Sigmoid colon (tissue), 7 donors: Measurements from ENCODE around the gene FDXR. TPM values are rescaled to one million over a fixed set of nuclear protein-coding genes. Genes with fewer than 3 reads are reported as not detected.

ENCODE experiments used
- DNase-seq: peaks from one replicate; pipeline ENCODE4 v3.0.0-alpha.2; 2019
- H3K27ac ChIP-seq, 4 donors: fragments of 200-600 bp; sonication (generic); one replicate each; pipeline ENCODE4 v1.5.1; 2016 to 2019; ENCODE audit warnings: mild to moderate bottlenecking in 1 of 4
- H3K27me3 ChIP-seq, 3 donors: fragments of 200-600 bp; sonication (generic); one replicate each; pipeline ENCODE4 v1.5.1; 2019; ENCODE audit warnings: mild to moderate bottlenecking in 1 of 3
- H3K36me3 ChIP-seq, 4 donors: fragments of 200-600 bp; sonication (generic); one replicate each; pipeline ENCODE4 v1.5.1; 2016 to 2019
- H3K4me1 ChIP-seq, 4 donors: fragments of 200-600 bp; sonication (generic); one replicate each; pipeline ENCODE4 v1.5.1; 2017 to 2019
- H3K4me3 ChIP-seq, 4 donors: fragments of 200-600 bp; sonication (generic); one replicate each; pipeline ENCODE4 v1.5.1; 2017 to 2019; ENCODE audit warnings: mild to moderate bottlenecking in 2 of 4, moderate library complexity in 1 of 4
- H3K9me3 ChIP-seq, 4 donors: fragments of 200-600 bp in 3 of 4; sonication (generic) in 3 of 4; one replicate each; pipeline versions ENCODE4 v1.5.1 to v1.6.1; 2013 to 2019
- CTCF ChIP-seq, 4 experiments: fragments of 450-650 bp in 3 of 4; fragments of 200-600 bp in 1 of 4; IDR thresholded peaks; one replicate each; pipeline ENCODE4 v1.5.1; 2016 to 2019; ENCODE audit warnings: antibody characterized with exemption in 4 of 4, mild to moderate bottlenecking in 3 of 4, moderate library complexity in 2 of 4
- EP300 ChIP-seq, 4 donors: sonication (generic); formaldehyde crosslinking; IDR thresholded peaks; one replicate each; pipeline ENCODE4 v1.6.1; 2017; ENCODE audit warnings: antibody characterized with exemption in 4 of 4
- POLR2A ChIP-seq, 2 donors: fragments of 450-650 bp; IDR thresholded peaks; one replicate each; pipeline ENCODE4 v1.6.1; 2016; ENCODE audit warnings: antibody characterized with exemption in 2 of 2, mild to moderate bottlenecking in 2 of 2, moderate library complexity in 2 of 2
- POLR2AphosphoS5 ChIP-seq, 4 donors: sonication (generic); formaldehyde crosslinking; IDR thresholded peaks; one replicate each; pipeline ENCODE4 v1.6.1; 2017; ENCODE audit warnings: antibody characterized with exemption in 4 of 4
- WGBS, 2 donors: extraction: QIAGEN DNeasy Blood & Tissue Kit; methylation state at CpG; one replicate each; pipeline ENCODE4 v1.1.7; 2013; 5-methylcytosine and 5-hydroxymethylcytosine counted together
- intact Hi-C: fragments of 100-400 bp; cut with DNase I; formaldehyde crosslinking; loops from one replicate; pipeline ENCODE4 v1.15.1; 2023
- polyA plus RNA-seq, 3 donors: library from polyadenylated mRNA; stranded (reverse); fragments of 200-250 nt; gene quantifications; one replicate each; pipeline ENCODE4 v1.2.3, GENCODE V29; 2013
- total RNA-seq, 4 donors: library from RNA; depleted of rRNA; stranded (reverse); fragments of >200 nt; gene quantifications; one replicate each; pipeline ENCODE4 v1.1.0, GENCODE V29; 2016
- donor health status: healthy with polysubstance abuse.
- donor health status: Bipolar disorder and iron deficiency.
- donor health status: healthy.

FDXR gene
- total and polyA plus RNA-seq, 7 donors, result 3.0 to 26.9 (median 8.6) TPM

DNA sequence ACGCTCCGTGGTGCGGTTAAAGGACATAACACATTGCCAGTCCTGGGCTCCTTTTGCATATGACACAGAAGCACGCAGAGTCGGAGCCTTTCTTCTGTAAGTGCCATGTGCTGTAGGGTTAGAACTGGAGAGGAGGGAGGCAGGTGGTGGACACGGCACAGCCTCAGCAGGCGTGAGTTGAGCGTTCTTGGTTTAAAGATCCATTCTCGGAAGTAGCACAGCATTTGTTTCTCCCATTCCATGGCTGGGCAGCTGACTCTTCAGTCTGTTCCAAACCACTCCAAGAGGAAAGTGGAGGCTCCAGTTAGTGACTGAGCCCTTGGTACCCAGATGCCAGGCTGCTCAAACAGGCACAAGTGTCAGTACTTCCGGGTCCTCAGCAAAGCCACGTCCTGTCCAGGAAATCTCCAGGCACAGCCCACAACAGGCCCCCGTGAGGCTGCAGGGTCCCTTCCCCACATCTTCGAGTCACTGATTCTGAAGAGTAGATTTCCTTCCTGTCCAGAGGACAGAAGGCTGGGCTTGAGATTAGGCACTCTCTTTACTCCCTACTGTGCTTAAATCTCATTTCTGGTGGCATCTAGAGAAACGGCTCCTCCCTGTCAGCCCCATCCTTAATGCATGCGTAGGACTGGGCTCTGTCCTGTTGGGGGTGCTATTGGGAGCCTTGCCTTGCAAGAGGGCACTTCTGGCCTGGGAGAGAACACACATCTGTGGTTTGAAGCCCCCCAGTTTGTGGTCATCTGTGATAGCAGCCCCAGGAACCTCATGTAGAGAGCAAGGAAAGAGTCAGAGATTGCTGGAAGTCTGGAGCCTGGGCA is 57.0 kb downstream of the FDXR start:
- no peak for TF ChIP-seq EP300 (IDR thresholded peaks at IDR 0.05)
- TF ChIP-seq POLR2AphosphoS5 (IDR thresholded peaks at IDR 0.05), result no peak
- no peak for TF ChIP-seq POLR2A (IDR thresholded peaks at IDR 0.05)
- no peak for TF ChIP-seq CTCF (IDR thresholded peaks at IDR 0.05)

DNA sequence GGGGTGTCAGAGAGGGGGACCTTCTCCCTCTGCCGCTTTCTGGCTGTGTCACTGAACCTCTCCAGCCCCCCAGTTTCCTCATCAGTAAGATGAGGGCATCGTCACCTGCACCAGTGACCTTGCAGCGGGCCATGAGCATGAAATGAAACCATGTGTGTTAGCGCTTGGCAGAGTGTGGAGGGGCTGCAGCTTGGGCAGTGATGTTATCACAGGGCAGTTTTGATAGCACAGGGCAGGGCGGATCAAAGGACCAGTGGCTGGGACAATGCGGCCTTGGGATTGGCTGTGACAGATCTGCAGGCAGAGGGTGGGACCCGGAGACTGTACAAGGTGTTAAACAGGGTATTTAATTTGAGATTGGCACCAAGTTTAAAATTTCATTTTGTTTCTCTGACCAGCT is 57.7 kb downstream of the FDXR start:
- Histone ChIP-seq H3K9me3 (no peaks in the 10 kb centered on the region), H3K27me3 (no peaks in the 10 kb centered on the region), H3K4me3 (no peak overlapping the region), H3K4me1 (peaks cover 0 to 9% (median 3%) of the 10 kb centered on the region in 4 donors), H3K27ac (no peak overlapping the region), H3K36me3 (peaks cover 0 to 23% (median 2%) of the 10 kb centered on the region in 4 donors)
- TF ChIP-seq CTCF (IDR thresholded peaks at IDR 0.05), result no peak
- TF ChIP-seq POLR2A (IDR thresholded peaks at IDR 0.05), result no peak
- DNase-seq, result no peak
- intact Hi-C loops, result no loop called here
- WGBS, 2 donors, result 94 to 95% methylated on average over 7 of the region's 7 CpGs

More for the DNA sequence above, 57.0 kb downstream of the FDXR start:
- Histone ChIP-seq H3K36me3 (peaks cover 0 to 25% (median 3%) of the 10 kb centered on the region in 4 donors), H3K27me3 (no peaks in the 10 kb centered on the region), H3K27ac (no peak overlapping the region), H3K4me3 (no peak overlapping the region), H3K4me1 (peaks cover 0 to 9% (median 3%) of the 10 kb centered on the region in 4 donors), H3K9me3 (no peaks in the 10 kb centered on the region)
- 84 to 91% methylated on average over 15 of the region's 15 CpGs for WGBS, 2 donors
- intact Hi-C loops, result no loop called here
- DNase-seq, result no peak

GRCh38 chr17:74814453-74814852 is 58.3 kb downstream of the FDXR start:
- no peak for DNase-seq
- H3K27me3 ChIP-seq, result no peaks in the 10 kb centered on the region
- H3K36me3 ChIP-seq, result peaks cover 0 to 19% (median 0%) of the 10 kb centered on the region in 4 donors
- intact Hi-C loops, result no loop called here
- peaks cover 0 to 9% (median 3%) of the 10 kb centered on the region in 4 donors for H3K4me1 ChIP-seq
- no peak overlapping the region for H3K4me3 ChIP-seq
- no peaks in the 10 kb centered on the region for H3K9me3 ChIP-seq
- no peak for TF ChIP-seq POLR2AphosphoS5 (IDR thresholded peaks at IDR 0.05)
- no peak for TF ChIP-seq CTCF (IDR thresholded peaks at IDR 0.05)
- no peak for TF ChIP-seq EP300 (IDR thresholded peaks at IDR 0.05)
- TF ChIP-seq POLR2A (IDR thresholded peaks at IDR 0.05), result no peak
- H3K27ac ChIP-seq, result no peak overlapping the region
- WGBS, 2 donors, result 86 to 89% methylated on average over 5 of the region's 5 CpGs

Other genes starting within 250 kb of the FDXR start
- 1 to 10 TPM in 1 of 4 donors, under 1 TPM in 3; 0.28 to 2.4 (median 0.69) TPM for gene CD300E, start 249.3 kb downstream of the FDXR start, total RNA-seq
- under 1 TPM in 2 of 3 donors, not detected in 1; under 0.01 to 0.92 TPM for gene CD300E, start 249.3 kb downstream of the FDXR start, polyA plus RNA-seq
- gene CD300LF, start 160.1 kb downstream of the FDXR start, total RNA-seq, result under 1 TPM in 1 of 4 donors, not detected in 3; 0.27 TPM
- 1 to 10 TPM; 1.8 to 8.3 (median 4.8) TPM for gene CD300LF, start 160.1 kb downstream of the FDXR start, polyA plus RNA-seq
- gene RAB37, start 135.7 kb downstream of the FDXR start, total RNA-seq, result 1 to 10 TPM in 3 of 4 donors, under 1 TPM in 1; 0.54 to 4.1 (median 1.4) TPM
- 10 to 100 TPM; 15.2 to 28.8 (median 16.9) TPM for gene RAB37, start 135.7 kb downstream of the FDXR start, polyA plus RNA-seq
- gene NHERF1, start 124.4 kb downstream of the FDXR start, total RNA-seq, result 10 to 100 TPM in 1 of 4 donors, 1 to 10 TPM in 3; 6.6 to 12.5 (median 7.3) TPM
- gene NHERF1, start 124.4 kb downstream of the FDXR start, polyA plus RNA-seq, result 100 to 1,000 TPM; 122 to 420 (median 194) TPM
- gene NAT9, start 96.6 kb downstream of the FDXR start, total RNA-seq, result 10 to 100 TPM; 14.3 to 29.9 (median 21.7) TPM
- 10 to 100 TPM; 11.3 to 36.4 (median 14.4) TPM for gene NAT9, start 96.6 kb downstream of the FDXR start, polyA plus RNA-seq
- under 1 TPM in 1 of 4 donors, not detected in 3; 0.49 TPM for gene GRIN2C, start 13.1 kb downstream of the FDXR start, total RNA-seq
- under 1 TPM in 1 of 3 donors, not detected in 2; 0.22 TPM for gene GRIN2C, start 13.1 kb downstream of the FDXR start, polyA plus RNA-seq
- gene FADS6, start 20.6 kb upstream of the FDXR start, total RNA-seq, result not detected
- gene FADS6, start 20.6 kb upstream of the FDXR start, polyA plus RNA-seq, result 1 to 10 TPM in 2 of 3 donors, under 1 TPM in 1; 0.06 to 1.8 (median 1.6) TPM
- not detected for gene USH1G, start 50.3 kb upstream of the FDXR start, total RNA-seq
- under 1 TPM in 1 of 3 donors, not detected in 2; 0.09 TPM for gene USH1G, start 50.3 kb upstream of the FDXR start, polyA plus RNA-seq
- gene OTOP2, start 51.3 kb upstream of the FDXR start, total RNA-seq, result under 1 TPM in 2 of 4 donors, not detected in 2; 0.36 to 0.55 TPM
- 10 to 100 TPM in 1 of 3 donors, 1 to 10 TPM in 2; 4.8 to 21.0 (median 9.5) TPM for gene OTOP2, start 51.3 kb upstream of the FDXR start, polyA plus RNA-seq
- not detected for gene OTOP3, start 62.9 kb upstream of the FDXR start, total RNA-seq
- gene OTOP3, start 62.9 kb upstream of the FDXR start, polyA plus RNA-seq, result 1 to 10 TPM in 1 of 3 donors, under 1 TPM in 2; 0.28 to 1.8 (median 0.60) TPM
- gene HID1, start 99.8 kb upstream of the FDXR start, total RNA-seq, result 10 to 100 TPM in 1 of 4 donors, 1 to 10 TPM in 3; 7.1 to 21.6 (median 8.3) TPM
- 10 to 100 TPM; 23.4 to 34.8 (median 33.8) TPM for gene HID1, start 99.8 kb upstream of the FDXR start, polyA plus RNA-seq
- gene CDR2L, start 114.6 kb upstream of the FDXR start, total RNA-seq, result 10 to 100 TPM in 3 of 4 donors, 1 to 10 TPM in 1; 9.3 to 16.9 (median 10.3) TPM
- 1 to 10 TPM; 2.4 to 3.7 (median 3.0) TPM for gene CDR2L, start 114.6 kb upstream of the FDXR start, polyA plus RNA-seq
- 100 to 1,000 TPM in 1 of 4 donors, 10 to 100 TPM in 3; 46.3 to 104 (median 62.5) TPM for gene MRPL58, start 139.7 kb upstream of the FDXR start, total RNA-seq
- gene MRPL58, start 139.7 kb upstream of the FDXR start, polyA plus RNA-seq, result 10 to 100 TPM; 36.6 to 56.9 (median 53.0) TPM
- 100 to 1,000 TPM; 303 to 480 (median 367) TPM for gene ATP5PD, start 174.0 kb upstream of the FDXR start, total RNA-seq
- gene ATP5PD, start 174.0 kb upstream of the FDXR start, polyA plus RNA-seq, result 100 to 1,000 TPM; 481 to 726 (median 592) TPM
- gene KCTD2, start 174.2 kb upstream of the FDXR start, total RNA-seq, result 10 to 100 TPM; 19.6 to 25.5 (median 21.8) TPM
- gene KCTD2, start 174.2 kb upstream of the FDXR start, polyA plus RNA-seq, result 10 to 100 TPM; 12.5 to 24.0 (median 13.8) TPM
- 10 to 100 TPM in 1 of 4 donors, 1 to 10 TPM in 3; 2.6 to 15.0 (median 6.4) TPM for gene SLC16A5, start 215.0 kb upstream of the FDXR start, total RNA-seq
- 10 to 100 TPM in 2 of 3 donors, 1 to 10 TPM in 1; 6.6 to 31.1 (median 13.4) TPM for gene SLC16A5, start 215.0 kb upstream of the FDXR start, polyA plus RNA-seq
- gene ARMC7, start 237.0 kb upstream of the FDXR start, total RNA-seq, result 1 to 10 TPM; 3.2 to 7.8 (median 4.3) TPM
- 10 to 100 TPM; 15.0 to 18.9 (median 16.6) TPM for gene ARMC7, start 237.0 kb upstream of the FDXR start, polyA plus RNA-seq